Nephron progenitor cell (in vitro differentiated cells): ENCODE results near the gene IGFBPL1.

ENCODE experiments used
- DNase-seq: peaks from one replicate; pipeline ENCODE4 v3.0.0; 2021
- H3K27ac Mint-ChIP-seq: 2 replicates; pipeline ENCODE4 v1.8.0; 2021; ENCODE audit warnings: mild to moderate bottlenecking, moderate library complexity, mixed read lengths
- H3K27me3 Mint-ChIP-seq: 2 replicates; pipeline ENCODE4 v1.8.0; 2021; ENCODE audit warnings: mild to moderate bottlenecking, low read depth, mixed read lengths; ENCODE audit not compliant: poor library complexity
- H3K36me3 Mint-ChIP-seq: 2 replicates; pipeline ENCODE4 v1.8.0; 2021; ENCODE audit warnings: low read depth, mixed read lengths
- H3K4me1 Mint-ChIP-seq: 2 replicates; pipeline ENCODE4 v1.8.0; 2021; ENCODE audit warnings: mixed read lengths
- H3K4me3 Mint-ChIP-seq: 2 replicates; pipeline ENCODE4 v1.8.0; 2021; ENCODE audit warnings: mild to moderate bottlenecking, moderate library complexity, mixed read lengths
- H3K9me3 Mint-ChIP-seq: 2 replicates; pipeline ENCODE4 v1.8.0; 2021; ENCODE audit warnings: mild to moderate bottlenecking, moderate library complexity, mixed read lengths
- CTCF ChIP-seq: fragments of 200-600 bp; sonication (generic); IDR thresholded peaks from 2 replicates; pipeline ENCODE4 v1.5.0; 2021; ENCODE audit warnings: antibody characterized with exemption

The IGFBPL1 gene

GRCh38 chr9:38388283-38389223 is 35.7 kb downstream of the IGFBPL1 start:
- Mint-ChIP-seq H3K27me3 (peaks cover 39% of the 10 kb centered on the region), H3K27ac (no peak overlapping the region), H3K4me1 (peaks cover 44% of the 10 kb centered on the region), H3K9me3 (peaks cover 19% of the 10 kb centered on the region), H3K36me3 (peaks cover 8% of the 10 kb centered on the region), H3K4me3 (no peak overlapping the region)
- no peak for TF ChIP-seq CTCF
- DNase-seq = no peak

GRCh38 chr9:38387751-38388150 is 36.5 kb downstream of the IGFBPL1 start:
- peaks cover 8% of the 10 kb centered on the region for H3K36me3 Mint-ChIP-seq
- H3K9me3 Mint-ChIP-seq = peaks cover 19% of the 10 kb centered on the region
- H3K27me3 Mint-ChIP-seq = peaks cover 45% of the 10 kb centered on the region
- peaks cover 38% of the 10 kb centered on the region for H3K4me1 Mint-ChIP-seq
- no peak overlapping the region for H3K4me3 Mint-ChIP-seq
- no peak overlapping the region for H3K27ac Mint-ChIP-seq
- DNase-seq = no peak
- no peak for TF ChIP-seq CTCF

GRCh38 chr9:38387066-38387465 is 37.2 kb downstream of the IGFBPL1 start:
- DNase-seq = no peak
- Mint-ChIP-seq H3K27ac (no peak overlapping the region), H3K36me3 (peaks cover 8% of the 10 kb centered on the region), H3K27me3 (peaks cover 51% of the 10 kb centered on the region), H3K4me1 (peaks cover 37% of the 10 kb centered on the region), H3K9me3 (peaks cover 19% of the 10 kb centered on the region), H3K4me3 (no peak overlapping the region)
- TF ChIP-seq CTCF = no peak

GRCh38 chr9:38386319-38386895 is 37.8 kb downstream of the IGFBPL1 start:
- peaks cover 39% of the 10 kb centered on the region for H3K4me1 Mint-ChIP-seq
- peaks cover 8% of the 10 kb centered on the region for H3K36me3 Mint-ChIP-seq
- H3K27ac Mint-ChIP-seq = no peak overlapping the region
- DNase-seq = no peak
- no peak overlapping the region for H3K4me3 Mint-ChIP-seq
- peaks cover 55% of the 10 kb centered on the region for H3K27me3 Mint-ChIP-seq
- peaks cover 19% of the 10 kb centered on the region for H3K9me3 Mint-ChIP-seq
- TF ChIP-seq CTCF = no peak

GRCh38 chr9:38385896-38386295 is 38.4 kb downstream of the IGFBPL1 start:
- Mint-ChIP-seq H3K4me3 (no peak overlapping the region), H3K27ac (no peak overlapping the region), H3K4me1 (peaks cover 39% of the 10 kb centered on the region)

More at GRCh38 chr9:38385896-38386295, 38.4 kb downstream of the IGFBPL1 start:
- H3K36me3 Mint-ChIP-seq = peaks cover 8% of the 10 kb centered on the region
- peaks cover 52% of the 10 kb centered on the region for H3K27me3 Mint-ChIP-seq
- no peak for TF ChIP-seq CTCF
- H3K9me3 Mint-ChIP-seq = peaks cover 19% of the 10 kb centered on the region
- no peak for DNase-seq
